Common myeloid progenitor, CD34-positive (primary cell): ENCODE measurements around the gene PBX1.

ENCODE experiments used
- CTCF ChIA-PET: fragments of 350-600 bp; sonication (Branson Sonifier 250); formaldehyde crosslinking; loops from one replicate; lab custom pipeline; 2021; ENCODE audit warnings: antibody characterized with exemption; lab: Charles Lee
- POLR2A ChIA-PET: fragments of 350-600 bp; sonication (Branson Sonifier 250); formaldehyde crosslinking; loops from one replicate; lab custom pipeline; 2021; ENCODE audit warnings: antibody characterized with exemption; lab: Charles Lee
- DNase-seq, 3 donors: peaks; one replicate each; pipeline versions ENCODE4 v3.0.0 to v3.0.0-alpha.2; 2013
- H3K27ac ChIP-seq, 2 experiments: 1 replicate in 1 of 2; 2 replicates in 1 of 2; pipeline ENCODE4 v1.7.0; 2013; ENCODE audit warnings: inconsistent platforms in 2 of 2, low read length in 2 of 2, mild to moderate bottlenecking in 2 of 2, low read depth in 1 of 2, moderate library complexity in 1 of 2; ENCODE audit not compliant: severe bottlenecking in 2 of 2, insufficient read depth in 1 of 2, poor library complexity in 1 of 2
- H3K27me3 ChIP-seq, 5 experiments: replicated peaks in 2 of 5; 1 replicate in 3 of 5; 2 replicates in 2 of 5; pipeline versions ENCODE4 v1.6.1 to v1.7.0; 2013; ENCODE audit warnings: low read length in 4 of 5, mild to moderate bottlenecking in 2 of 5, moderate library complexity in 2 of 5, inconsistent platforms in 1 of 5; ENCODE audit not compliant: insufficient read depth in 5 of 5, control insufficient read depth in 4 of 5
- H3K36me3 ChIP-seq, 4 experiments: 1 replicate in 2 of 4; 2 replicates in 2 of 4; pipeline versions ENCODE4 v1.6.1 to v1.7.0; 2013; ENCODE audit warnings: low read length in 3 of 4, control low read depth in 1 of 4, mild to moderate bottlenecking in 1 of 4; ENCODE audit not compliant: control insufficient read depth in 4 of 4, insufficient read depth in 4 of 4
- H3K4me1 ChIP-seq, 4 experiments: 1 replicate in 3 of 4; 2 replicates in 1 of 4; pipeline versions ENCODE4 v1.6.1 to v1.7.1; 2013; ENCODE audit warnings: low read length in 3 of 4, mild to moderate bottlenecking in 3 of 4, control low read depth in 1 of 4, inconsistent platforms in 1 of 4, moderate library complexity in 1 of 4; ENCODE audit not compliant: control insufficient read depth in 4 of 4, insufficient read depth in 4 of 4; ENCODE audit errors: control extremely low read depth in 1 of 4
- H3K4me3 ChIP-seq, 7 experiments: 1 replicate in 4 of 7; 2 replicates in 3 of 7; pipeline versions ENCODE4 v1.5.1 to v1.7.0; 2013; ENCODE audit warnings: mild to moderate bottlenecking in 7 of 7, low read length in 6 of 7, moderate library complexity in 6 of 7, inconsistent platforms in 2 of 7, low read depth in 2 of 7, control low read depth in 1 of 7; ENCODE audit not compliant: insufficient read depth in 4 of 7, control insufficient read depth in 1 of 7; ENCODE audit errors: extremely low read depth in 1 of 7
- H3K9me3 ChIP-seq, 5 experiments: 1 replicate in 4 of 5; 2 replicates in 1 of 5; pipeline versions ENCODE4 v1.6.1 to v1.7.1; 2013; ENCODE audit warnings: low read length in 4 of 5, mild to moderate bottlenecking in 2 of 5, inconsistent platforms in 1 of 5, low read depth in 1 of 5, moderate library complexity in 1 of 5; ENCODE audit not compliant: control insufficient read depth in 4 of 5, insufficient read depth in 2 of 5; ENCODE audit errors: control extremely low read depth in 1 of 5
- WGBS: methylation state at CpG from one replicate; pipeline ENCODE4 v1.1.5; 2013; ENCODE audit not compliant: insufficient coverage; 5-methylcytosine and 5-hydroxymethylcytosine counted together

Gene PBX1

GRCh38 chr1:164635803-164636731 is 77.1 kb downstream of the PBX1 start:
- Histone ChIP-seq H3K27me3 (no peaks in the 10 kb centered on the region), H3K36me3 (peaks cover 0 to 13% (median 2%) of the 10 kb centered on the region in 4 experiments), H3K4me1 (peaks cover 0 to 7% (median 2%) of the 10 kb centered on the region in 4 experiments), H3K4me3 (no peak overlapping the region), H3K9me3 (no peaks in the 10 kb centered on the region), H3K27ac (no peak overlapping the region)
- ChIA-PET CTCF (interaction anchor here (1.1 to 1.3 kb wide), 3 partner anchors 11 to 437 kb away, joined by 3 read pairs; no protein-coding TSS in a partner anchor), POLR2A (interaction anchor here (1.4 kb wide), 1 partner anchor 17 kb away, joined by 3 read pairs; no protein-coding TSS in a partner anchor)
- no peak for DNase-seq
- 82% methylated on average over 3 of the region's 5 CpGs for WGBS

GRCh38 chr1:164636757-164637156 is 77.8 kb downstream of the PBX1 start:
- CTCF ChIA-PET, result interaction anchor here (1.1 kb wide), 1 partner anchor 11 kb away, joined by 3 read pairs; no protein-coding TSS in a partner anchor
- Histone ChIP-seq H3K9me3 (no peaks in the 10 kb centered on the region), H3K27me3 (no peaks in the 10 kb centered on the region), H3K36me3 (peaks cover 0 to 13% (median 4%) of the 10 kb centered on the region in 4 experiments), H3K4me3 (no peak overlapping the region), H3K27ac (no peak overlapping the region), H3K4me1 (peaks cover 0 to 7% (median 2%) of the 10 kb centered on the region in 4 experiments)
- no peak for DNase-seq
- 100% methylated on average over 3 of the region's 3 CpGs for WGBS
- POLR2A ChIA-PET, result interaction anchor here (1.4 kb wide), 1 partner anchor 18 kb away, joined by 3 read pairs; no protein-coding TSS in a partner anchor

GRCh38 chr1:164637461-164638375 is 78.7 kb downstream of the PBX1 start:
- Histone ChIP-seq H3K27ac (no peak overlapping the region), H3K4me3 (no peak overlapping the region), H3K4me1 (peaks cover 0 to 7% (median 2%) of the 10 kb centered on the region in 4 experiments), H3K36me3 (peaks cover 0 to 18% (median 4%) of the 10 kb centered on the region in 4 experiments), H3K9me3 (no peaks in the 10 kb centered on the region), H3K27me3 (no peaks in the 10 kb centered on the region)
- DNase-seq, result no peak
- ChIA-PET POLR2A (no interaction called here), CTCF (interaction anchor here (1.1 kb wide), 1 partner anchor 12 kb away, joined by 3 read pairs; no protein-coding TSS in a partner anchor)
- WGBS, result 87% methylated on average over 9 of the region's 13 CpGs

GRCh38 chr1:164638492-164639202 is 79.7 kb downstream of the PBX1 start:
- ChIA-PET CTCF (no interaction called here), POLR2A (no interaction called here)
- H3K4me1 ChIP-seq, result peaks cover 0 to 7% (median 2%) of the 10 kb centered on the region in 4 experiments
- DNase-seq, result no peak
- H3K9me3 ChIP-seq, result no peaks in the 10 kb centered on the region
- no peak overlapping the region for H3K27ac ChIP-seq
- peaks cover 0 to 18% (median 4%) of the 10 kb centered on the region in 4 experiments for H3K36me3 ChIP-seq
- no peaks in the 10 kb centered on the region for H3K27me3 ChIP-seq
- WGBS, result 96% methylated on average over 9 of the region's 14 CpGs
- no peak overlapping the region for H3K4me3 ChIP-seq

GRCh38 chr1:164640686-164641352 is 81.8 kb downstream of the PBX1 start:
- Histone ChIP-seq H3K4me1 (peaks cover 0 to 3% (median 0%) of the 10 kb centered on the region in 4 experiments), H3K9me3 (no peaks in the 10 kb centered on the region), H3K27ac (no peak overlapping the region), H3K36me3 (peaks cover 0 to 18% (median 4%) of the 10 kb centered on the region in 4 experiments), H3K27me3 (no peaks in the 10 kb centered on the region), H3K4me3 (no peak overlapping the region)
- WGBS, result 100% methylated on average over 5 of the region's 5 CpGs
- DNase-seq, result no peak
- ChIA-PET CTCF (interaction anchor here (0.7 to 2.8 kb wide), 2 partner anchors 15 to 42 kb away, joined by 3 to 16 read pairs; no protein-coding TSS in a partner anchor), POLR2A (no interaction called here)

- Histone ChIP-seq H3K4me1 (no peaks in the 10 kb centered on the region), H3K27ac (no peak overlapping the region), H3K36me3 (peaks cover 0 to 18% (median 4%) of the 10 kb centered on the region in 4 experiments), H3K9me3 (no peaks in the 10 kb centered on the region), H3K27me3 (no peaks in the 10 kb centered on the region), H3K4me3 (no peak overlapping the region)
- 100% methylated on average over 4 of the region's 5 CpGs for WGBS
- no peak for DNase-seq
- ChIA-PET POLR2A (no interaction called here), CTCF (interaction anchor here (0.7 to 2.8 kb wide), 3 partner anchors 10 to 41 kb away, joined by 3 to 16 read pairs (median 3); no protein-coding TSS in a partner anchor)
Measured at GRCh38 chr1:164641353-164641730, 82.4 kb downstream of the PBX1 start.
